HG03521 (cell line): ENCODE measurements around the gene SYP.

ENCODE experiments used
- ATAC-seq: cut with Tn5 transposase; IDR thresholded peaks from one replicate; pipeline ENCODE4 v1.9.1; 2021; ENCODE audit warnings: mild to moderate bottlenecking, moderate library complexity; ENCODE audit not compliant: unreplicated experiment

The SYP gene

DNA sequence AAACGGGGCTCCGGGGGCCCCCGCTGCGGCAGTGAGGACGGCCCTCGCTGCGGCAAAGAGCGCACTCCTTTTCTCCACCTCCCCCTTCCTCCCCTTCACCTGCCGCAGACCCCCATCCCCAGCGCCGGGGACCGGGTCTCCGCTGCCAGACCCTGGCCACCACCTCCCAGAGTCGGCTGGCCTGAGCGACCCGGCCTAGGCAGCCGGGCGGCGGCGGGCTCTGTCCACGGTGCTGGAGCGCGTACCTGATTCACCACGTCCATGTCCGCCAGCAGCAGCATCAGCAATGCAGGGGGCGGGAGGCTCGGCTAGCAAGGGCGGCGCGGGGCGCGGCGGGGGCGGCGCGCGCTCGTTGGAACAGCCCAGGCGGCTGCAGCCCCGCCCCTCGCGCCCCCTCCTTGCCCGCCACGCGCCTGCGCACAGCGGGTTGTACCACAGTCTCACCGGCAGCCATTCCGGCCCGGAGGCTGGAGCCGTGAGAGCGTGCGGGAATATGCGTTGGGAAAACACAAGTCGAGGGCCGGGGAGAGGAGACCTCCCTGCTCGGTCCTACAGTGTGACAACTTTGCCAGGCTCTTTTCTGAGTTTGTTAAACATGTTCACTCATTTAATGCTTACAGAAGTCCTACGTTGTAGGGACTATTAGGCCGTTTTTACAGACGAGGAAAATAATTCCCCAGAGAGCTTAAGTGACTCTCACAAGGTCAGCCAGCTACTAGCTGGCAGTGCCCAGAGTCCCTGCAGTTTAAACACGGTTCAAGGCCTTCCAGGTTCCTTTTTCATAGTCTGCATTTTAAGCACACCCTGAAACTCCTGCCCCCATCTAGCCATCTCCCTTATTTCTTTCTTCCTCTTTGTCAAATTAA, at the start of gene SYP:
TSS of gene SYP (minus strand) at position 288 of the 866 bp plus-strand sequence. CDS start at position 281, 7 bp downstream.
- ATAC-seq = peak; percentile 98

DNA sequence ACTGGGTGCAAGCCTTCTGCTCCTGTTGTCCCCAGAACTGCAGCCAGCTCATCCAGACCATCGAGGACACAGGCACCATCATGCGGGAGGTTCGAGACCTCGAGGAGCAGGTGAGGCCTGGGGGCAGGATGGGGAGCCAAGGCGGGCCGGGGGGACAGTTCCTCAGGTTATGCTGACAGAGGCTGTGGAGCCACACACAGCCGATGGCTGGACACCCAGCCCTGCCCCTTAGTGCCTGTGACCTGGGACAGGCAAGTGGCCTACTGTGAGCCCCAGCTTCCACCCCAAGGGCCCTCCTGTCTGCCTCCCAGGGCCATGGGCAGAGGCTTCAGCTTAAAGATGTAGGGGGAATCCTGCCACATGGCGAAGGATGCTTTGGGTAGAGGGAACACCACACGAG, 49.6 kb upstream of the SYP start:
- no peak for ATAC-seq

DNA sequence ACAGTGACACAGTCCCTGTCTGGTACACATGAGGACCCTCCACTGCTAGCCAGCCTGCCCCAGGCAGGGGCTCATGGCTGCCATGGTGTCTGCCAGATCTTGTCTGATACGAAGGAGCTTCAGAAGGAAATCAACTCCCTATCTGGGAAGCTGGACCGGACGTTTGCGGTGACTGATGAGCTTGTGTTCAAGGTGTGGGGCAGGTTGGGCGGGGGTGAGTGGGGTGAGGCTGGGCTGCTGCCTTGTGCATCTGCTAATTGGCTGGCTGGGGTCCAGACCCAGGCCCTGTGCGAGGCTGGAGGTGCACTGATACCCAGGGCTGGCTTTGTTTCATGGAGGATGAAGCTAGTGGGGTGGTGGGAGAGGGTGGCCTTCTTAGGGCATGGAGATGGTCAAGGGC, 49.1 kb upstream of the SYP start:
- ATAC-seq = no peak

DNA sequence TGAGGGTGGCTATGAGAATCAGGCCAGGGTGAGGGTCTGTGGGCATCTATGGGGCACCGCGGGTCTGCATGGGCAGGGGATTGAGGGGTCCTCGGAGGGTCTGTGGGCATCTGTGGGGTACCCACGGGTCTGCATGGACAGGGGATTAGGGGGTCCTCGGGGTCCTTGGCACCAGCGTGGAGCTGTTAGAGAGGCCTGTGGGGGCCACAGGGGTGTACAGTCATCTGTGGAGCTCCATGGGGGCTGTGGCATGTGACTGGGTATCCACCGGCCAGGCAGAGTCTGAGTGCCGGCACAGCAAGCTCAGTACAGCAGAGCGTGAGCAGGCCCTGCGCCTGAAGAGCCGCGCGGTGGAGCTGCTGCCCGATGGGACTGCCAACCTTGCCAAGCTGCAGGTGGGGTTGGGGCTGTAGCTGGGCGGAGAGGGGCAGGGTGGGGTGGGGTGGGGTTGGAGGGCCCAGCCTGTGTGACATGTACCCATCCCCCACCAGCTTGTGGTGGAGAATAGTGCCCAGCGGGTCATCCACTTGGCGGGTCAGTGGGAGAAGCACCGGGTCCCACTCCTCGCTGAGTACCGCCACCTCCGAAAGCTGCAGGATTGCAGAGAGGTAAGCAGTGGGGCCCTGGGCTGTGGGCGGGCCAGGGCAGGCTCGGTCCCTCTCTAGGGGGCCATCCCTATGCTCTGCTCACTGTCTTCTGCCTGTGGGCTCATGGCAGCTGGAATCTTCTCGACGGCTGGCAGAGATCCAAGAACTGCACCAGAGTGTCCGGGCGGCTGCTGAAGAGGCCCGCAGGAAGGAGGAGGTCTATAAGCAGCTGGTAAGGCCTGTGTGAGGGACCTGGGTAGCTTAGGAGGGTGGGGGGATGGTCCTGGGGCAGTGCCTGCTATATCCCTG, 48.2 kb upstream of the SYP start:
- no peak for ATAC-seq

DNA sequence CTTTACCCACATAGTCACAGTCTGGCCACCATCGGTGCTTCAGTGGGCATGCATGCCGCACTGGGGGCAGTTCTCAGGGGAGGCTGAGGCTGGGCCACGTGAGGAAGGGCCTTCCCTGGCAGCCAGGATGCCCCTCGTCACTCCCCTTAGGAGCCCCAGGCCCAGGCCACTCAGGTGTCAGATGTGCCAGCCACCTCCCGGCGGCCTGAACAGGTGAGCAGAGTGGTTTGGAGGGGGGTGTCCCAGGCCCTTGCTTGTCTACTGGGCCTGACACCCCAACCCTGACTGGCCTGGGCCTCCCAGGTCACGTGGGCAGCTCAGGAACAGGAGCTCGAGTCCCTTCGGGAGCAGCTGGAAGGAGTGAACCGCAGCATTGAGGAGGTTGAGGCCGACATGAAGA, 47.4 kb upstream of the SYP start:
- no peak for ATAC-seq

DNA sequence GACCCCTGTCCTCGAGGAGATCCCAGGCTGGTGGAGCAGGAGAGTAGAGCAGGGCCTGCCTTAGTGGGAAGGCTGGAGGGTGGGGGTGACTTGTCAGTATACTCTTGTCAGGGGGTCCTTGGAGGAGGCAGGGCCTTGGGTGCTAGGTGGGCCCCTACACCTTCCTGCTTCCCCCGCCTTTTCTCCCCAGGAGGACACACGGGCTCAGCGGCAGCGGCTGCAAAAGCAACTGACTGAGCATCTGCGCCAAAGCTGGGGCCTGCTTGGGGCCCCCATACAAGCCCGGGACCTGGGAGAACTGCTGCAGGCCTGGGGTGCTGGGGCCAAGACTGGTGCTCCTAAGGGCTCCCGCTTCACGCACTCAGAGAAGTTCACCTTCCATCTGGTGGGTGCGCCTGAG, 46.5 kb upstream of the SYP start:
- ATAC-seq = no peak

DNA sequence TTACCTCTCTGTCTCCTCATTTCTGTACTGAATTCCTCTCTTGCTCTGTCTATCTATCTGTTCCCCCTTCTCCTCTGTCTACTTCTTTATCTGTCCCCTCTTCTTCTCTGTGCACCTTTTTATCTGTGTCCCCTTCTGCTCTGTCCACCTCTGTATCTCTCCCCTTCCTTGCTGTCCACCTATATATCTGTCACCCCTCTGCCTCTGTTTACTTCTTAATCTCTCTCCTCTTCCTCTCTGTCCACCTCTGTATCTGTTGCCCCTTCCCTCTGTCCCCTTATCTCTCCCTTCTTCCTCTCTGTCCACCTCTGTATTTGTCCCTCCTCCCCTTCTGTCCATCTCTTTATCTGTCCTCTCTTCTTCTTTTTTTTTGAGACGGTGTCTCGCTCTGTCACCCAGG, 44.2 kb upstream of the SYP start:
- no peak for ATAC-seq

DNA sequence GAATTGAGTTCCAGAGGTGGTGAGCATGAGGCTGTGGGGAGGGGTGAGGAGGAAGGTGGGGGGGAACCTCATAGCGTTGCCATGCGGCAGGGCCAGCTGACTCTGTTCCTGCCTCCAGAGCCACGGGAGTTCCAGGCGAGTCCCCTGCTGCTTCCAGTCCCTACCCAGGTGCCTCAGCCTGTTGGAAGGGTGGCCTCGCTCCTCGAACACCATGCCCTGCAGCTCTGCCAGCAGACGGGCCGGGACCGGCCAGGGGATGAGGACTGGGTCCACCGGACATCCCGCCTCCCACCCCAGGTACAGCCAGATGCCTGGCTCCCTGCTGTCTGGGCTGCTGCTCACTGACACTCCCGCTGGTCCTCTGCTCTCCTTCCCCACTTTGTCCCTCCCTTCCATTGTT, 43.2 kb upstream of the SYP start:
- ATAC-seq = no peak

DNA sequence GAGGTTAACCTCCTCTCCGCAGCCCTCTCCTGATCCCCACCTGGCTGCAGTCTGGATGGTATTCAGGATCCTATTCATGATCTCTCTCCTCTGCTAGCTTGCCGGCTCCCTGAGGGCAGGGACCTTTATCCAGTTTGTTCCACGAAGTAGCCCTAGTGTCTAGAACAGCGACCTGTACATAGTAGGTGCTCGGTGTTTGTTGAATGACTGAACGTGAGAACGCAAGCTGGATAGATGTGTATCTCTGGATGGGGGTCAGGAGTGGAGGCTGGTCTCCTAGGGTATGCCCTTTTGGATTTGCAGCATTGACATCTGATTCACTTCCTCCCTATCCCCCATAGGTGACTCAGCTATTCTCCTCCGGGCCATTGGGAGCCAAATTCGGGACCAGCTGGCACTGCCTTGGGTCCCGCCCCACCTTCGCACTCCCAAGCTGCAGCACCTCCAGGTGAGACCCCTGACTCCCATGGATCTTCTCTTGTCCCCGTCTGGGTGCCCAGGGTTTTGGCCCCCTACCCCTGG, 42.6 kb upstream of the SYP start:
- ATAC-seq = no peak

DNA sequence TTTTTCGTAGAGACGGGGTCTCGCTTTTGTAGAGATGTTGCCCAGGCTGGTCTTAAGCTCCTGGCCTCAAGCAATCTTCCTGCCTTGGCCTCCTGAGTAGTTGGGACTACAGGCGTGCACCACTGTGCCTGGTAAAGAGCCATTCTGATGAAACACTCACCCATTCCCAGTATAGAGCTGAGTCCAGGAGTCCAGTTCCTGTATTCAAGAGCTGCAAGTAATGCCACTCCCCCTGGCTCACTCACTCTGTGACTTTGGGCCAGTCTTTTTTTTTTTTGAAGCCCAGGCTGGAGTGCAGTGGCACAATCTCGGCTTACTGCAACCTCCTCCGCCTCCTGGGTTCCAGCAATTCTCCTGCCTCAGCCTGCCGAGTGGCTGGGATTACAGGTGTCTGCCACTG, 38.7 kb upstream of the SYP start:
- ATAC-seq = no peak

DNA sequence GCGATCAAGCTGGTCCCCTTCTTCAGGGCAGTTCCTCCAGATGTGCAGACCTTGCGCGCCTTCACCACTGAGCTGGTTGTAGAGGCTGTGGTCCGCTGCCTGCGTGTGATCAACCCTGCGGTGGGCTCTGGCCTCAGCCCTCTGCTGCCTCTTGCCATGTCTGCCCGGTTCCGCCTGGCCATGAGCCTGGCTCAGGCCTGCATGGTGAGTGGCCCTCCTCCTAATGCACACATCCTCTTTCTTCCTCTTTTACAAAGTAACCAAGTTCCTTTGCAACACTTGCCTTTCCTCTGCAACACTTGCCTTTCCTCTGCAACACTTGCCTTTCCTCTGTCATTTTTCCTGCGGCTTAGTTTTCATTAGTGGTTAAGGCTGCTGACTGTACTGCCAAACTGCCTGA, 37.1 kb upstream of the SYP start:
- ATAC-seq = no peak

DNA sequence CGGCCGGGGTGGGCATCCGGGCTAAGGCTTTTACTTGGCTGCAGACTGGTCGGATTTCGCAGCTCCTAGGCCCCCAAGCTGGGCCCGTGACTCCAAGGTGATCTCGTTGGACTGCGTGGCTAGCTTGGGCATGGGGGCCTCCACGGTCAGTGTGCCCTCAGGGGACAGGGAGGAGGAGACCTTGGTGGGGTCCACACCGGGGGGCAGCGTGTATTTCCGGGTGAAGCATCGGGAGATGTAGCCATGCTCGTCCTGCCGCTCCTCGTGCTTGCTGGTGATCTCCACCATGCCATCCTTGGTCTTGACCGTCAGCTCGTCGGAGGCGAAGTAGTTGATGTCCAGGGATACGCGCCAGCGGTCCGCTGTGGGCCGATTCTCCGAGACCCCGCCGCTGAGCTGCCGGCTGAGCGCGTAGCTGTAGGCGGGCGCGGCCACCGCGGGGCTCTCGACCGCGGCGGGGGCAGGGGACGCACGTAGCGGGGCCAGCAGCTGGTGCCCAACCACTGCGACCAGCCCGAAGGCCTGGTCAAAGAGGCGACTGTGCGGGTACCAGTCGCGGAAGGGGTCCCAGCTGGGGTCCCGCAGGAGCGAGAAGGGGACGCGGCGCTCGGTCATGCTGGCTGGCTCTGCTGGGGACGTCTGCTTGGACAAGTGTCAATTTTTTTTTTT, 34.0 kb upstream of the SYP start:
- no peak for ATAC-seq

DNA sequence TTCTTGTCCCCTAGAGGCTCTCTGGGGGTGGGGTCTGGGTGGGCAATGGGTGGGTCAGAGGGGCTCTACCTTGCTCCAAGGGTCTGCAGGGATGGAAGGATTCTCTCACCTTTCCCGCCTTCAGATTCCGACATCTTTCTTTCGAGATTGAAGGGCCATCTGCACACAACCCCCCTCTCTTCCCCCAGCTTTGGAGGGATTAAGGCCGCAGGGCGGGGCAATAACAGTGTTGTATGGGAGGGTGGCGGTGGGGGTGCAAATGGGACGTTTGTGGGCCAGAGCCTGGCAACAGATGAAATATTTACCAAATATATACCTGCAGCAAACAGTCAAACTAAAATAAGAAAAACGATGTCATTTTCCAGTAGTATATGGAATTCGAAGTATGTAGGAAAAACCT, 33.2 kb upstream of the SYP start, which contains the start of gene CACNA1F:
TSS of gene CACNA1F (minus strand) at position 165 of the 400 bp plus-strand sequence. CDS start at position 134, 31 bp downstream.
- no peak for ATAC-seq

DNA sequence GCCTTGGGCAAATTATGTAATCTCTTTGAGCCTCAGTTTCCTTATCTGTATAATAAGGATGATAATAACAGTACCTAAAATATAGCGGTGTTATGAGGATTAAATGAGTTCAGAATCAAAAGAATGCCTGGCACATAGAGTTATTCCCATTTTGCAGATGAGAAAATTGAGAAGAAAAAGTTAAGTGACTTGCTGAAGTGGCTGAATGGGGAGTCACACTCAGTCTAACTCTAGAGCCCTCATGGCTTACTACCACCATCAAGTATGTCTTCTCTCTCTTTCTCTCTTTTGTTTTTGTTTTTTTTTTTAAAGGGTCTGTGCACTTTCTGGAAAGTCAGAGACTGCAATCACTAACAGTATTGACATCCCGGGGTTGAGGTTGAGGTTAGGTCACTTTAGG, 32.5 kb upstream of the SYP start:
- ATAC-seq = no peak

DNA sequence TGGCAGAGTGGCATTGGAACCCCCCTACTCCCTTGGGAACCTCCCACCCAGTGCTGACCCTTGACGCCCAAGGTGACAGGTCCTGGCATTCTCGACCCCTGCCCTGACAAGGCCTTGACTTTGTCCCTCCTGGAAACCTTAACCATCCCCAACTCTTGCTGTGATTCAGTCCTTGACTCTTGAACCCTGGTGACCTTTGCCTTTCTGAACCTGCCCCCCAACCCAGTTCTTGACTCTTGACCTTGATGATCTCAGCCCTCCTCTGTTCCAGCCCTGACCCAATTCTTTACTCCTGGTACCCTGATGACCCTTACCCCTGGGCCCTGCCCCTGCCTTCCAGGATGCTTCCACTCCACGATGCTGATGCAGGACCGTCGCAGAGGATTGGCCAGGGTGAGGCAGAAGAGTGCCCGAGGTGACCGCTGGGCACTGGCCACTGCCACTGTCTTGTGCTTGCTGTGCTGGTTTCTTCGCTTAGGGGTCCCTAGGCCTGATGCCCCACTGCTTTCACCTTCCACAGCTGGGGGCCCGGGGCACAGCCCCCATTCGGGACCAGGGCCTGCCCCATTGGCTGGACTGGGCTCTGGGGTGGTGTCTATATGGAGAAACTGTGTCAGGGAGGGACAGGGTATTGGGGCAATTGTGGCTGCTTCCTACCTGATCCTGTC, 31.5 kb upstream of the SYP start:
- ATAC-seq = no peak

DNA sequence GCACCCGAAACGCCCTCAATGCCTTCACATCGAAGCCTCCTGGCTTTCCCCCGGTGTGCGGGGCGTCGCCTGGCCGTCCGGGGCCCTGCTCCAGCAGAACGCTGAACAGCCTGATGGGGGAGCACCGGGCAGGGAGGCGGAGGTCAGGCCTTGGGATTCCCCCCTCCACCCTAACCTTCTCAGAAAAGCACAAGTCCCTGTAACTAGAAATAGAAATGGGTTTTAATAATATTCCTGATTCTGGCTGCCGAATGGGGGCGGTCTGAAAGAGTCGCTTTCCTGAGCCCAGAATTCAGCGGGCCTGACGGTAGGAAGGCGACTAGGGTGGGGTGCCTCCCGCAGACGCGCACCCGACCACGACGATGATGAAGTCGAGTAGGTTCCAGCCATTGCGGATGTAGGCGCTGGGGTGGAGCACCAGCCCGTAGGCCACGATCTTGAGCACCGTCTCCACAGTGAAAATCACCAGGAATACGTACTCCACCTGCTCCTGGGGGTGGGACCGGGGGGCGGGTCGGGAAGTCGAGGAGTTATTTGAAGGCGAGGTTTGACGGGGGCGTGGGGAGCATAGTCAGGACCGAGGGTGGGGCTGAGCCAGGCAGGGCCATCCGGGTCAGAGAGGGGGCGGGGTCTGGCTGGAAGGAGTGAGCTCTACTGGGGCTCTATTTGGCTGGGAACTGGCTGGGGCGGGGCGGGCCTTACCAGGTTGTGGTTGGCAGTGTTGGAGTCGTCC, 30.7 kb upstream of the SYP start:
- peak; percentile 62 for ATAC-seq

DNA sequence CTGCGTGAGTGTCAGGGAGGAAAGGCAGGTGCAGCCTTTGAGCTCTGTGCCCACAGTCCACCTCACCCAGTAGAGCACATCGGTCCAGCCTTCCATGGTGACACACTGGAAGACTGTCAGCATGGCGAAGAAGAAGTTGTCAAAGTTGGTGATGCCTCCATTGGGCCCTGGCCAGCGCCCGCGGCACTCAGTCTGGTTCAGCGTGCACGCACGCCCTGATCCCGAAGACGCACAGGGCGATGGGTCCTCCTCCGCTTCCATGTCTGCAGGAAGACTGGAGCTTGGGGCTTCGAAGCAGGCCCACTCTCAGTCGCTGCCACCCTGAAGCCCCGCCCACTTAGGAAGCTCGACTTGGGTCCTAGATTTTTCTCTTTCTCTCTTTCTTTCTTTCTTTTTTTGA, 28.2 kb upstream of the SYP start:
- ATAC-seq = no peak

DNA sequence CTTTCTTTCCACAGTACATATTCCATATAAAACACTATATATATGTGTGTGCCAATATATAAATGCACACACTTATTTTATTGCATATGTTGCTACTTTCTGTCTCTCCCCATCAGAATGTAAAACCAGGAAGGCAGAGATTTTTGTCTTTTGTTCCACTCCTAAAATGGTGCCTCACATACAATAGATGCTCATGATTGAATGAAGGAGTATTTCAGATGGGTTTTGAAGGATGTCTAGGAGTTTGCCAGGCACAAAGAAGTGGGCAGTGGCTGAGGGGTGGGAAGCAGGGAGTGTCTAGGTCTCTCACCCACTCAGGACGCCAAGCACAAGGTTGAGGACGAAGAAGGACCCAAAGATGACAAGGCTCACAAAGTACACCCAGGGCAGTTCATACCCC, 27.7 kb upstream of the SYP start:
- ATAC-seq = no peak

DNA sequence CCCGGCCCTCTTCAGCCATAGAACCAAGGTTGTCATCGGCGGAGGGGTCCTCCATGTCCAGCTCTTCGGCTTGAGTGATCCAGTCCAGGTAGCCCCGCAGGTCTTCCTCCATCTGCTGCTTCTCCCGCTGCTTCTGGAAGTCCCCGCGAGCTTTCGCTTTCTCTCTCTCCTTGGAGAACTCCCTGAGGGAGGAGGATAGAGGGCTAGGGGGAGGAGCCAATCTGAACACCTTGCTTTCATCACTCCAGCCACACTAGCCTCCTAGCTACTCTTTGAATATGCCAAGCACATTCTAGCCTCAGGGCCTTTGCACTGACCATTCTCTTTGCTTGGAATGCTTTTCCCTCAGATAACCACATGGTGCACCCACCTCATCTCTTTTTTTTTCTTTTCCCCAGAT, 27.0 kb upstream of the SYP start:
- ATAC-seq = no peak

DNA sequence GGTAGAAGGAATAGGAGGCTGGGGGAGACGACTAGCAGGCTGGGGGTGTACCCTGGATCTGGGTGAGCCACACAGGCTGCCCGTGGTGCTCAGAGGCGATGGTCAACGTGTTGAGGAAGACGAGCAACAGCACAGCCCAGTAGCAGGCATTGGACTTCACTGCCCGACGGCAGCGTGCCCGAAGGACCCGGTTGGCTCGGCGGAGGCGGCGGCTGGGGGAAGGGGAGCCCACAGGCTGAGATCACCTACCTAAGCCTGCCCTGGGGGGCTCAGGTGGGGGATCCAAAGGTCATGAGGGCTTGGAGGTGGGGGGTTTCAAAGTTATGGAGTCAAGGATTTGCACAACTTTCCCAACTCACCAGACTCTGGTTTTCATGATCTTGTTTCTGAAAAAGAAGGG, 25.9 kb upstream of the SYP start:
- no peak for ATAC-seq
